Frontal cortex (tissue), 4 donors: ENCODE results near the gene DIABLO. TPM values are rescaled to one million over a fixed set of nuclear protein-coding genes. Genes with fewer than 3 reads are reported as not detected.

Experiments used
- DNase-seq, 2 donors: peaks; one replicate each; pipeline ENCODE4 v3.0.0; 2012; ENCODE audit warnings: low spot score in 2 of 2
- FAIRE-seq: peaks from 2 replicates; lab custom pipeline; 2012; peaks lifted over from hg19 to GRCh38; lab: Jason Lieb, UNC
- small RNA-seq: library from RNA; depleted of rRNA; stranded (forward); fragments of <200 nt; gene quantifications from one replicate; pipeline ENCODE3, GENCODE V24; 2014
- total RNA-seq: library from RNA; depleted of rRNA; stranded (reverse); fragments of >200 nt; gene quantifications from one replicate; pipeline ENCODE4 v1.2.3, GENCODE V29; 2014
- donor health status: control.
- donor health status: control.
- donor health status: control.

The DIABLO gene
- total RNA-seq, 1 donor from 2014 or later = 57.5 TPM

- FAIRE-seq = no peak
These were observed 64.2 kb downstream of the DIABLO start for GRCh38 chr12:122161682-122162081.

GRCh38 chr12:122160761-122161160 is 65.1 kb downstream of the DIABLO start:
- DNase-seq (no peak), FAIRE-seq (no peak)

More at GRCh38 chr12:122161682-122162081, 64.2 kb downstream of the DIABLO start:
- DNase-seq = no peak

DNA sequence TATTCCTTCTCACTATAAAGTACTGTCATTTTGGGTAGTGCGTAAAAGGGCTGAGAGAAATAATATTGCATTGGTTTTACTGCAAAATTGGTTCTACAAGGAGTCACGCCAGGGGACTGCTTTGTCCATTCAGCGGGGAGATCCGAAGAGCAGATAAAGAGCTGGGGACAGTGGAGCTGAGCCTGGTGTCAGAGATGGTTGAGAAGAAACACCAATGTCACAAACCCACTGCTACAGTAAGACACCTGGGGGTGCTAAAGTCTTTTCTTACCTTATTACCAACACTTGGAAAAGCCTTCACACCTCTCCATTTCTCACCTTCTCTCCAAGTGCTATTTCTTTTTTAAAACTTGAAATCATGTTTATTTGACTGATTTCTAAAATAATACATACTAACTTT is 66.0 kb downstream of the DIABLO start:
- FAIRE-seq (no peak), DNase-seq (no peak)

GRCh38 chr12:122158700-122159285 is 67.1 kb downstream of the DIABLO start:
- DNase-seq (no peak), FAIRE-seq (no peak)

Small RNA genes within 50 kb of the gene (small RNA-seq; reads per million reads assigned to genes)
- gene DIABLO = 0.89 reads per million, percentile 62 among the genes with 10 or more reads in this experiment

Other genes starting within 250 kb of the DIABLO start
- gene BCL7A, start 204.2 kb downstream of the DIABLO start, total RNA-seq = 88.0 TPM
- gene MLXIP, start 147.3 kb downstream of the DIABLO start, total RNA-seq = 6.9 TPM
- not detected for gene IL31, start 51.8 kb downstream of the DIABLO start, total RNA-seq
- gene LRRC43, start 42.9 kb downstream of the DIABLO start, total RNA-seq = 2.0 TPM
- 11.8 TPM for gene B3GNT4, start 22.3 kb downstream of the DIABLO start, total RNA-seq
- gene VPS33A, start 40.4 kb upstream of the DIABLO start, total RNA-seq = 28.9 TPM
- 72.2 TPM for gene CLIP1, start 196.6 kb upstream of the DIABLO start, total RNA-seq